Measurements from ENCODE around the gene CD83. TPM values are rescaled to one million over a fixed set of nuclear protein-coding genes. Genes with fewer than 3 reads are reported as not detected.

Gene CD83
- total RNA-seq, 2 experiments from 2014 or later: 24.4 to 24.7 TPM

- Mint-ChIP-seq H3K27ac (no peak overlapping the region), H3K27me3 (peaks cover 4% of the 10 kb centered on the region), H3K4me3 (no peak overlapping the region), H3K36me3 (ENCODE audit: low read depth) (peaks cover 8% of the 10 kb centered on the region), H3K4me1 (ENCODE audit: low read depth) (peaks cover 28% of the 10 kb centered on the region), H3K9me3 (peaks cover 13% of the 10 kb centered on the region)
- ChIA-PET CTCF (interaction anchor here (1.0 to 3.9 kb wide), 3 partner anchors 10 to 39 kb away, joined by 3 to 13 read pairs (median 4); no protein-coding TSS in a partner anchor), POLR2A (interaction anchor here (1.3 kb wide), 1 partner anchor 10 kb away, joined by 3 read pairs; no protein-coding TSS in a partner anchor)
- DNase-seq (no peak), ATAC-seq (no peak)
- intact Hi-C loops (cut with micrococcal nuclease): no loop called here
- no peak for TF ChIP-seq CTCF (IDR thresholded peaks at IDR 0.05)
Observed at GRCh38 chr6:14105547-14105946, 12.0 kb upstream of the CD83 start.

- no peak overlapping the region for H3K4me3 Mint-ChIP-seq
- ATAC-seq (no peak), DNase-seq (no peak)
- H3K36me3 Mint-ChIP-seq (ENCODE audit: low read depth): peaks cover 8% of the 10 kb centered on the region
- peaks cover 5% of the 10 kb centered on the region for H3K27me3 Mint-ChIP-seq
- CTCF ChIA-PET: interaction anchor here (1.1 to 3.9 kb wide), 2 partner anchors 9 to 40 kb away, joined by 3 to 13 read pairs; no protein-coding TSS in a partner anchor
- H3K4me1 Mint-ChIP-seq (ENCODE audit: low read depth): peaks cover 30% of the 10 kb centered on the region
- intact Hi-C loops (cut with micrococcal nuclease): no loop called here
- H3K9me3 Mint-ChIP-seq: peaks cover 13% of the 10 kb centered on the region
- no peak for TF ChIP-seq CTCF (IDR thresholded peaks at IDR 0.05)
- no peak overlapping the region for H3K27ac Mint-ChIP-seq
- POLR2A ChIA-PET: no interaction called here
Observed at GRCh38 chr6:14107000-14107399, 10.6 kb upstream of the CD83 start.

GRCh38 chr6:14107711-14108494 is 9.7 kb upstream of the CD83 start:
- POLR2A ChIA-PET: interaction anchor here (0.6 to 2.6 kb wide), 2 partner anchors 12 to 728 kb away, joined by 3 to 16 read pairs; no protein-coding TSS in a partner anchor
- DNase-seq (no peak), ATAC-seq (no peak)
- intact Hi-C loops (cut with micrococcal nuclease): no loop called here
- TF ChIP-seq CTCF (IDR thresholded peaks at IDR 0.05): no peak
- Mint-ChIP-seq H3K27ac (peak overlapping the region; percentile 87), H3K27me3 (peaks cover 7% of the 10 kb centered on the region), H3K9me3 (peaks cover 13% of the 10 kb centered on the region), H3K36me3 (ENCODE audit: low read depth) (peaks cover 8% of the 10 kb centered on the region), H3K4me1 (ENCODE audit: low read depth) (peaks cover 30% of the 10 kb centered on the region), H3K4me3 (peak overlapping the region; percentile 32)
- CTCF ChIA-PET: interaction anchor here (1.6 to 4.2 kb wide), 2 partner anchors 41 to 63 kb away, joined by 3 to 19 read pairs; no protein-coding TSS in a partner anchor

GRCh38 chr6:14108571-14109410 is 8.8 kb upstream of the CD83 start:
- Mint-ChIP-seq H3K36me3 (ENCODE audit: low read depth) (peaks cover 8% of the 10 kb centered on the region), H3K9me3 (peaks cover 13% of the 10 kb centered on the region), H3K27me3 (peaks cover 4% of the 10 kb centered on the region), H3K4me1 (ENCODE audit: low read depth) (peaks cover 30% of the 10 kb centered on the region), H3K4me3 (peak overlapping the region; percentile 32), H3K27ac (peak overlapping the region; percentile 87)
- peak; percentile 63 for ATAC-seq
- TF ChIP-seq CTCF (IDR thresholded peaks at IDR 0.05): no peak
- DNase-seq: peak; percentile 61
- ChIA-PET CTCF (interaction anchor here (1.1 to 4.2 kb wide), 5 partner anchors 35 to 200 kb away, joined by 3 to 19 read pairs (median 3); no protein-coding TSS in a partner anchor), POLR2A (interaction anchor here (1.0 to 2.6 kb wide), 4 partner anchors 11 to 37 kb away, joined by 3 to 16 read pairs (median 4); no protein-coding TSS in a partner anchor)
- intact Hi-C loops (cut with micrococcal nuclease): no loop called here
